Tibial nerve (tissue), 4 donors: ENCODE data around the gene PLXNB2. TPM values are rescaled to one million over a fixed set of nuclear protein-coding genes. Genes with fewer than 3 reads are reported as not detected.

Experiments used
- DNase-seq, 2 donors: peaks; one replicate each; pipeline ENCODE4 v3.0.0-alpha.2; 2019; ENCODE audit warnings: low spot score in 2 of 2
- H3K27ac ChIP-seq, 4 donors: fragments of 200-600 bp; sonication (generic) in 3 of 4; one replicate each; pipeline ENCODE4 v1.5.1; 2017 to 2019; ENCODE audit warnings: mild to moderate bottlenecking in 1 of 4
- H3K27me3 ChIP-seq, 2 donors: fragments of 200-600 bp; sonication (generic) in 1 of 2; one replicate each; pipeline versions ENCODE4 v1.5.1 to v1.6.0; 2017 to 2019
- H3K36me3 ChIP-seq, 3 donors: fragments of 200-600 bp; sonication (generic); one replicate each; pipeline ENCODE4 v1.5.1; 2018 to 2019
- H3K4me1 ChIP-seq, 4 donors: fragments of 200-600 bp; sonication (generic) in 3 of 4; one replicate each; pipeline ENCODE4 v1.5.1; 2017 to 2019
- H3K4me3 ChIP-seq, 4 donors: fragments of 200-600 bp; sonication (generic) in 3 of 4; one replicate each; pipeline ENCODE4 v1.5.1; 2017 to 2019; ENCODE audit warnings: mild to moderate bottlenecking in 1 of 4, moderate library complexity in 1 of 4
- H3K9me3 ChIP-seq, 4 donors: fragments of 200-600 bp; sonication (generic) in 3 of 4; one replicate each; pipeline ENCODE4 v1.5.1; 2017 to 2019
- EP300 ChIP-seq, 2 donors: sonication (generic); formaldehyde crosslinking; IDR thresholded peaks; one replicate each; pipeline ENCODE4 v1.6.1; 2017; ENCODE audit warnings: antibody characterized with exemption in 2 of 2, mild to moderate bottlenecking in 1 of 2
- POLR2A ChIP-seq, 2 donors: fragments of 450-650 bp; IDR thresholded peaks; one replicate each; pipeline ENCODE4 v1.6.1; 2017; ENCODE audit warnings: antibody characterized with exemption in 2 of 2, mild to moderate bottlenecking in 2 of 2, moderate library complexity in 2 of 2
- WGBS, 2 donors: methylation state at CpG; one replicate each; pipeline ENCODE4 v1.1.5; 2018; 5-methylcytosine and 5-hydroxymethylcytosine counted together
- total RNA-seq, 4 donors: library from RNA; depleted of rRNA; stranded (reverse); fragments of >200 nt; gene quantifications; one replicate each; pipeline ENCODE4 v1.1.0, GENCODE V29; 2016
- TF ChIP-seq, protein P1 (sequence below), 5 experiments: fragments of 200-600 bp in 3 of 5; fragments of 450-650 bp in 2 of 5; sonication (generic) in 3 of 5; IDR thresholded peaks; one replicate each; pipeline ENCODE4 v1.5.1; 2016 to 2019; ENCODE audit warnings: antibody characterized with exemption in 5 of 5, mild to moderate bottlenecking in 3 of 5, moderate library complexity in 2 of 5

PLXNB2 gene
- total RNA-seq, 4 donors from 2014 or later, result 135 to 193 (median 165) TPM

DNA sequence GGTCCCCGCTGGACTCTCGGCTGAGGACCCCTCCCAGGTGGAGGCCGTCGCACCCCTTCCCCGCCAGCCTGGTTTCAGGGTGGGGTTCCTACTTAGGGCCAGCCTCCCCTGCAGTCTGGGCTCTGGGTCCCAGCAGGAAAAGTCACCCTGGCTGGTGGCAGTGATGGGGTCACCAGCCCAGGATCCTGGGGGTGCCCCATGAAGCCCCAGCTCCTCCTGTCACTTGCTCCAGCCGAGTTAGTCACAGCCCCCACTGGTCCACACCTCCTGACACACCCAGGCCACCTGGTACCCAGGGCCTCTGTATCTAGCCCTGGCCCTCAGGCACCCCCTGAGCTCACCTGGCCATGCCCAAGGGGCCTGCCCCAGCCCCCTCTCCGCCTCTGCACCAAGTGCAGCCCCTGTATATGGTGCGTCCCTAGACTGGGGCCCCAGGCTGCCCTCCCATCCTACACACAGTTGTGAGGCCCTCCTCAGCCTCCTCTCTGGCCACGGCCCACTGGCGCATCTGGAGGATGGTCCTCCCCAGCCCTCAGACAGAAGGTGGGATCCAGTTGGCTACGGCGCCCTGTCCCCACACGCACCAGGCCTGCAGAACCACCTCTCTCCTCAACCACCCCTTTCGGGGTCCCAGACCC is 6.7 kb downstream of the PLXNB2 start:
- peak overlapping the region; percentile 11 to 97 (median 89) for H3K27ac ChIP-seq
- H3K4me3 ChIP-seq, result peak overlapping the region in 2 of 4 donors; percentile 15 to 49
- peaks cover 8 to 100% (median 93%) of the 10 kb centered on the region in 4 donors for H3K4me1 ChIP-seq
- no peaks in the 10 kb centered on the region for H3K36me3 ChIP-seq
- no peak for TF ChIP-seq POLR2A (IDR thresholded peaks at IDR 0.05)
- TF ChIP-seq, protein P1, sequence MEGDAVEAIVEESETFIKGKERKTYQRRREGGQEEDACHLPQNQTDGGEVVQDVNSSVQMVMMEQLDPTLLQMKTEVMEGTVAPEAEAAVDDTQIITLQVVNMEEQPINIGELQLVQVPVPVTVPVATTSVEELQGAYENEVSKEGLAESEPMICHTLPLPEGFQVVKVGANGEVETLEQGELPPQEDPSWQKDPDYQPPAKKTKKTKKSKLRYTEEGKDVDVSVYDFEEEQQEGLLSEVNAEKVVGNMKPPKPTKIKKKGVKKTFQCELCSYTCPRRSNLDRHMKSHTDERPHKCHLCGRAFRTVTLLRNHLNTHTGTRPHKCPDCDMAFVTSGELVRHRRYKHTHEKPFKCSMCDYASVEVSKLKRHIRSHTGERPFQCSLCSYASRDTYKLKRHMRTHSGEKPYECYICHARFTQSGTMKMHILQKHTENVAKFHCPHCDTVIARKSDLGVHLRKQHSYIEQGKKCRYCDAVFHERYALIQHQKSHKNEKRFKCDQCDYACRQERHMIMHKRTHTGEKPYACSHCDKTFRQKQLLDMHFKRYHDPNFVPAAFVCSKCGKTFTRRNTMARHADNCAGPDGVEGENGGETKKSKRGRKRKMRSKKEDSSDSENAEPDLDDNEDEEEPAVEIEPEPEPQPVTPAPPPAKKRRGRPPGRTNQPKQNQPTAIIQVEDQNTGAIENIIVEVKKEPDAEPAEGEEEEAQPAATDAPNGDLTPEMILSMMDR (IDR thresholded peaks at IDR 0.05), result no peak
- no peak for DNase-seq
- 64 to 73% methylated on average over 8 to 14 of the region's 14 CpGs for WGBS, 2 donors
- no peaks in the 10 kb centered on the region for H3K27me3 ChIP-seq
- H3K9me3 ChIP-seq, result no peaks in the 10 kb centered on the region

DNA sequence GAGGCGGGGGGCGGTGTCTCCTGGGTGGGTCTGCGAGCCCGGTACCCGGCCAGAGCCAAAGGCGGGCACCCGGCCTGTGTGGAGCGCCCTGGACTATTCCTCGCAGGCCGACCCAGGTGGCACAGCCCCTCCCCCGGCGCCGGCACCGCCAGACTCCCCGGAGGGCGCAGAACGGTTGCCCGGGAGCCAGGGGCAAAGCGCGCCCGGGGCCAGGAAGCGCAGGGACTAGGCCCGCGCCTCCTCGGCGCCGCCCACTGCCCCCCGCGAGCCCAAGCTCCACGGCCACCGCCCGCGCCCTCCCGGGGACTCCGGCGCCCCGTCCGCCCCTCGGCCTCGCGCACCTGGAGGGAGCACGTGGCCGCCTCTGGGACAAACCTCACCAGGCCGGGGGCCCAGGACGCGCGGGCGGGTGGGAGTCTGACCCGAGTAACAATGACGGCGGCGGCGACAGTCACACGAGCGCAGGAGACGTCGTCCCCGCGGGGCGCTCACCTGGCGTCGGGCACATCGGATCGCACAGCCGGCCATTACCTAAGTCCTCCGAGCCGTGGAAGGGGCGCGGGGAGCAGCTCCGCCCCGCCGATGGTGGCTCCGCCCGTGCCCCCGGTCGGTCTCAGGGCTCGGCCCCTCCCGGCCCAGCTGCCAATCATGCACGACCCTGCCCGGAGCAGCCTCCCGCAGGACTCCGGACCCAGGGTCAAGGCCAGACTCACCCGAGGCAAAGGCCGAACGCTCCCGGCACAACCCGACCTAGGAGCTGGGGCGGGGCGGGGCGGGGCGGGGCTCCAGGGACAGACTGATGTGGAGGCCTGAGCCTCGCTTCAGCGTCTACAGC is 7.4 kb downstream of the PLXNB2 start:
- no peaks in the 10 kb centered on the region for H3K9me3 ChIP-seq
- DNase-seq, result no peak
- peaks cover 4 to 100% (median 89%) of the 10 kb centered on the region in 4 donors for H3K4me1 ChIP-seq
- no peaks in the 10 kb centered on the region for H3K36me3 ChIP-seq
- peak overlapping the region; percentile 51 to 97 (median 89) for H3K27ac ChIP-seq
- no peaks in the 10 kb centered on the region for H3K27me3 ChIP-seq
- TF ChIP-seq POLR2A (IDR thresholded peaks at IDR 0.05) (no peak), EP300 (IDR thresholded peaks at IDR 0.05) (peak in 1 of 2 donors; percentile 2)
- TF ChIP-seq, protein P1 (IDR thresholded peaks at IDR 0.05), result no peak
- WGBS, 2 donors, result 22 to 35% methylated on average over 23 to 28 of the region's 93 CpGs
- peak overlapping the region; percentile 28 to 51 (median 39) for H3K4me3 ChIP-seq

DNA sequence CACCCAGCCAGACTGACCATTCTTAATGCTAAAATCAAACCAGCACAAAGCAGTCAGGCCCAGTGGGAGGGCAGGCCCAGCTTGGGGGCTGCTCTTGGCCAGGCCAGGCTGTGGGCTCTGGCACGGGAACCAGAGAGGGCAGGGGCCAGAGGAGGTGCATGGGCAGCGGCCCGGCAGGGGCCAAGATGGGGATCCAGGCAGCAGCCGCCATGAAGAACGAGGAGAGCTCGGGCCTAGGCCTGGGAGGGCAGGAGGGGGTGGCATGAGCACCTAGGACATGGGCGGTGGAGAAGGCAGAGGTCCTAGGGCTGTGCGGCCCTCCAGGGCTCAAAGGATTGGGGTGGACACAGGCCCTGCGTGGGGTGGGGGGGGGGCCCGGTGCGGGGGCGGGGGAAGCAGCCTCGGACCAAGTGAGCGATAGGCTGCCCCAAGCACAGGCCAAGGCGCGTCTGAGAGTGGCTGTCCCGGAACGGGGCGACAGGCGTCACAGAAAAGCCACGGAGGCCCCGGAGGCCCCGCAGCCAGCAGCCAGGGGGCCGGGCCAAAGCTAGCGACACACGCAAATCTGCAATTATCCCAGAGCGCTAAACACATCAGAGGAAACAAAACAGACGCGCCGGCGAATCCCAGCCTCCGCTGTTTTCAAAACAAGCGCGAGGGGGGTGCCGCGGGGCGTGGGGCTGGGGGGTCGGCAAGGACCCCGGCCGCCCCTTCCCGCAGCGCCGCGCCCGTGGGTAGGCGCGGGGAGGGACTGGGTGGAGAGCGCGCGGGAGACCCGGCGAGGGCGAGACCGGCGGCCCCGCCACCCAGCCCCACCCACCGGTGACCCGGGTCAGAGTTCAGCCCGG is 8.3 kb downstream of the PLXNB2 start:
- Histone ChIP-seq H3K36me3 (no peaks in the 10 kb centered on the region), H3K4me1 (peaks cover 0 to 100% (median 89%) of the 10 kb centered on the region in 4 donors), H3K4me3 (peak overlapping the region; percentile 28 to 51 (median 39)), H3K27ac (peak overlapping the region; percentile 51 to 97 (median 89)), H3K27me3 (no peaks in the 10 kb centered on the region), H3K9me3 (no peaks in the 10 kb centered on the region)
- DNase-seq, result no peak
- TF ChIP-seq, protein P1 (IDR thresholded peaks at IDR 0.05), result no peak
- peak in 1 of 2 donors; percentile 5 for TF ChIP-seq EP300 (IDR thresholded peaks at IDR 0.05)
- no peak for TF ChIP-seq POLR2A (IDR thresholded peaks at IDR 0.05)
- 18 to 26% methylated on average over 25 to 43 of the region's 59 CpGs for WGBS, 2 donors

DNA sequence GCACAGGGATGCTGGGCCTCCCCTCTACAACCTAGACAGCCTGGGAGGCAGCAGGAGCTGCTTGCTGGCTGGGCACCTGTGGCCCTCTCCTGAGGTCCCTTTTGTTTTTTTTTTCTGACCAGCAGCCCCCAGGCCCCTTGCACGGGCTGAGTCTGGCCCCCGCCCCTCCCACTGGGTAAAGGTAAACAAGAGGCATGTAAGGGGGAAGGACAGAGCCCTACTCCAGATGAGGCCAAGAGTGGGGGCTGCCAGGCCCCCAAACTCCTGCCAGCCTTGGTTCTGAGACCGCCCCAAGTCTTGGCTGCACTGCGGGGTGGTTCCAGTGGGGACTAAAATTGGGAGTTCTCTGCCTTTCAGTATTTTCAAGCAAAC is 9.2 kb downstream of the PLXNB2 start:
- Histone ChIP-seq H3K9me3 (no peaks in the 10 kb centered on the region), H3K27me3 (no peaks in the 10 kb centered on the region), H3K36me3 (no peaks in the 10 kb centered on the region), H3K4me1 (peaks cover 0 to 100% (median 89%) of the 10 kb centered on the region in 4 donors), H3K27ac (peak overlapping the region in 3 of 4 donors; percentile 86 to 97 (median 92)), H3K4me3 (no peak overlapping the region)
- TF ChIP-seq, protein P1 (IDR thresholded peaks at IDR 0.05), result no peak
- TF ChIP-seq EP300 (IDR thresholded peaks at IDR 0.05), result no peak
- no peak for TF ChIP-seq POLR2A (IDR thresholded peaks at IDR 0.05)
- 76 to 79% methylated on average over 4 of the region's 4 CpGs for WGBS, 2 donors
- no peak for DNase-seq
